Measurements from ENCODE around the gene FLT1.

GRCh38 chr13:28510542-28510941 is 15.6 kb upstream of the FLT1 start:
- TF ChIP-seq CTCF (IDR thresholded peaks at IDR 0.05) (no peak), EP300 (IDR thresholded peaks at IDR 0.05) (no peak)
